ENCODE results near the gene FARP1.

- TF ChIP-seq POLR2AphosphoS5 (IDR thresholded peaks at IDR 0.05; ENCODE audit: low read depth, low read length) (no peak), CTCF (IDR thresholded peaks at IDR 0.05) (no peak), YY1 (IDR thresholded peaks at IDR 0.05; ENCODE audit: low read depth) (no peak), MAX (IDR thresholded peaks at IDR 0.05; ENCODE audit: low read depth) (no peak), CHD2 (IDR thresholded peaks at IDR 0.05; ENCODE audit: low read length, partially characterized antibody) (no peak), FOXJ3 (CRISPR knock-in tag; IDR thresholded peaks at IDR 0.05) (no peak), USF2 (IDR thresholded peaks at IDR 0.05; ENCODE audit: borderline replicate concordance, low read depth, low read length) (no peak), EP300 (IDR thresholded peaks at IDR 0.05; ENCODE audit: borderline replicate concordance in 1 of 2, low read depth in 1 of 2, low read length in 1 of 2) (no peak), MXI1 (IDR thresholded peaks at IDR 0.05; ENCODE audit: low read depth, low read length) (no peak)
- TF ChIP-seq, protein P1, sequence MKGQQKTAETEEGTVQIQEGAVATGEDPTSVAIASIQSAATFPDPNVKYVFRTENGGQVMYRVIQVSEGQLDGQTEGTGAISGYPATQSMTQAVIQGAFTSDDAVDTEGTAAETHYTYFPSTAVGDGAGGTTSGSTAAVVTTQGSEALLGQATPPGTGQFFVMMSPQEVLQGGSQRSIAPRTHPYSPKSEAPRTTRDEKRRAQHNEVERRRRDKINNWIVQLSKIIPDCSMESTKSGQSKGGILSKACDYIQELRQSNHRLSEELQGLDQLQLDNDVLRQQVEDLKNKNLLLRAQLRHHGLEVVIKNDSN (IDR thresholded peaks at IDR 0.05; ENCODE audit: borderline replicate concordance, low read depth): no peak
- TF ChIP-seq, protein P2, sequence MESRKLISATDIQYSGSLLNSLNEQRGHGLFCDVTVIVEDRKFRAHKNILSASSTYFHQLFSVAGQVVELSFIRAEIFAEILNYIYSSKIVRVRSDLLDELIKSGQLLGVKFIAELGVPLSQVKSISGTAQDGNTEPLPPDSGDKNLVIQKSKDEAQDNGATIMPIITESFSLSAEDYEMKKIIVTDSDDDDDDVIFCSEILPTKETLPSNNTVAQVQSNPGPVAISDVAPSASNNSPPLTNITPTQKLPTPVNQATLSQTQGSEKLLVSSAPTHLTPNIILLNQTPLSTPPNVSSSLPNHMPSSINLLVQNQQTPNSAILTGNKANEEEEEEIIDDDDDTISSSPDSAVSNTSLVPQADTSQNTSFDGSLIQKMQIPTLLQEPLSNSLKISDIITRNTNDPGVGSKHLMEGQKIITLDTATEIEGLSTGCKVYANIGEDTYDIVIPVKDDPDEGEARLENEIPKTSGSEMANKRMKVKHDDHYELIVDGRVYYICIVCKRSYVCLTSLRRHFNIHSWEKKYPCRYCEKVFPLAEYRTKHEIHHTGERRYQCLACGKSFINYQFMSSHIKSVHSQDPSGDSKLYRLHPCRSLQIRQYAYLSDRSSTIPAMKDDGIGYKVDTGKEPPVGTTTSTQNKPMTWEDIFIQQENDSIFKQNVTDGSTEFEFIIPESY (IDR thresholded peaks at IDR 0.05; ENCODE audit: borderline replicate concordance, low read depth): no peak
Observed at GRCh38 chr13:98432638-98433037, 289.7 kb downstream of the FARP1 start.
